ENCODE data around the gene EP400.
"Not testable (repeated sequence)": the region's sequence is repeated elsewhere in the genome, so short reads cannot be mapped to it uniquely, and the experiment has no call there.

EP400 gene

GRCh38 chr12:131948713-131949430 lies 870 bp upstream of the EP400 start:
- DNase-seq: not testable (repeated sequence)

- DNase-seq: no peak
Measured at GRCh38 chr12:131950182-131950913, 606 bp downstream of the EP400 start.

GRCh38 chr12:131953810-131954209 lies 4.1 kb downstream of the EP400 start:
- DNase-seq: not testable (repeated sequence)

GRCh38 chr12:131954460-131954859 lies 4.7 kb downstream of the EP400 start:
- not testable (repeated sequence) for DNase-seq

GRCh38 chr12:131959116-131959515 lies 9.4 kb downstream of the EP400 start:
- no peak for DNase-seq

- DNase-seq: no peak
Measured at GRCh38 chr12:131959641-131960589, 10.2 kb downstream of the EP400 start.

- not testable (repeated sequence) for DNase-seq
Measured at GRCh38 chr12:131960590-131961325, 11.0 kb downstream of the EP400 start.

GRCh38 chr12:131961328-131961727 lies 11.6 kb downstream of the EP400 start:
- not testable (repeated sequence) for DNase-seq

GRCh38 chr12:131962069-131962468 lies 12.3 kb downstream of the EP400 start:
- no peak for DNase-seq

GRCh38 chr12:131963381-131963780 lies 13.6 kb downstream of the EP400 start:
- peak in 1 of 2 experiments; percentile 3 for DNase-seq

GRCh38 chr12:131965073-131965472 lies 15.3 kb downstream of the EP400 start:
- DNase-seq: no peak

- no peak for DNase-seq
Measured at GRCh38 chr12:131971226-131971625, 21.5 kb downstream of the EP400 start.

GRCh38 chr12:131975228-131975627 lies 25.5 kb downstream of the EP400 start:
- DNase-seq: no peak

GRCh38 chr12:131979606-131980005 lies 29.9 kb downstream of the EP400 start:
- no peak for DNase-seq

- DNase-seq: no peak
Measured at GRCh38 chr12:131980263-131980662, 30.5 kb downstream of the EP400 start.

- DNase-seq: no peak
Measured at GRCh38 chr12:131981388-131981787, 31.6 kb downstream of the EP400 start.

GRCh38 chr12:131982041-131982440 lies 32.3 kb downstream of the EP400 start:
- no peak for DNase-seq

GRCh38 chr12:131983026-131983425 lies 33.3 kb downstream of the EP400 start:
- no peak for DNase-seq

GRCh38 chr12:131983554-131983953 lies 33.8 kb downstream of the EP400 start:
- no peak for DNase-seq

- no peak for DNase-seq
Measured at GRCh38 chr12:131984334-131984733, 34.6 kb downstream of the EP400 start.

- not testable (repeated sequence) for DNase-seq
Measured at GRCh38 chr12:131985510-131985875, 35.8 kb downstream of the EP400 start.

GRCh38 chr12:131986361-131986760 lies 36.6 kb downstream of the EP400 start:
- DNase-seq: no peak
